ENCODE measurements around the gene MTNR1A.

DNA sequence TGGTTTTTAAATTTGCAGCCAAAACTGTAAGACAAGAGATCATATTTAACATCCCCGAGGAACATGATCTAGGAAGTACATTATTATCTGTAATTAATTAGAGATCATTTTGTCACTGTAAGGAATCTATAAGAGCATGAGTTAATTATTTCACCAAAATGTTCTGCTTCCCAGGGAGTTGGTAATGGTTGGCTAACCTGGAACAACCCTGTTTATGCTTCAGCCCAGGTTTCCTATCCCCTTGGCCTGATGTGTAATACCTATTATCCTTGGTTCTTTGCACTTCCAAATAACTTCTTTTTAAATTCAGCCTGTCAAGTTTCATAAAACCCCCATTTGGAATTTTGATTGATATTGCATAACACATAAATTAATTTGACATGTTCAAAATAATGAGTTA, 6.4 kb upstream of the MTNR1A start:
- TF ChIP-seq, protein P1, sequence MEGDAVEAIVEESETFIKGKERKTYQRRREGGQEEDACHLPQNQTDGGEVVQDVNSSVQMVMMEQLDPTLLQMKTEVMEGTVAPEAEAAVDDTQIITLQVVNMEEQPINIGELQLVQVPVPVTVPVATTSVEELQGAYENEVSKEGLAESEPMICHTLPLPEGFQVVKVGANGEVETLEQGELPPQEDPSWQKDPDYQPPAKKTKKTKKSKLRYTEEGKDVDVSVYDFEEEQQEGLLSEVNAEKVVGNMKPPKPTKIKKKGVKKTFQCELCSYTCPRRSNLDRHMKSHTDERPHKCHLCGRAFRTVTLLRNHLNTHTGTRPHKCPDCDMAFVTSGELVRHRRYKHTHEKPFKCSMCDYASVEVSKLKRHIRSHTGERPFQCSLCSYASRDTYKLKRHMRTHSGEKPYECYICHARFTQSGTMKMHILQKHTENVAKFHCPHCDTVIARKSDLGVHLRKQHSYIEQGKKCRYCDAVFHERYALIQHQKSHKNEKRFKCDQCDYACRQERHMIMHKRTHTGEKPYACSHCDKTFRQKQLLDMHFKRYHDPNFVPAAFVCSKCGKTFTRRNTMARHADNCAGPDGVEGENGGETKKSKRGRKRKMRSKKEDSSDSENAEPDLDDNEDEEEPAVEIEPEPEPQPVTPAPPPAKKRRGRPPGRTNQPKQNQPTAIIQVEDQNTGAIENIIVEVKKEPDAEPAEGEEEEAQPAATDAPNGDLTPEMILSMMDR (conservative IDR thresholded peaks at IDR 0.05 in 1 of 2, IDR thresholded peaks at IDR 0.05 in 1 of 2; ENCODE audit: extremely low read depth in 1 of 2, insufficient read depth in 1 of 2, low read depth in 1 of 2, low read length in 2 of 2) = no peak
- TF ChIP-seq EZH2 (IDR thresholded peaks at IDR 0.05; ENCODE audit: borderline replicate concordance, low read length) = no peak
